Kidney (tissue), 14 donors: ENCODE measurements around the gene CES3. TPM values are rescaled to one million over a fixed set of nuclear protein-coding genes. Genes with fewer than 3 reads are reported as not detected.
A peak's percentile ranks its signal among the peaks of the same experiment; 100 is the strongest.

Experiments
- DNase-seq, 5 donors: peaks; one replicate each; pipeline ENCODE4 v3.0.0-alpha.2; 2013 to 2020
- FAIRE-seq: peaks from 2 replicates; lab custom pipeline; 2012; peaks lifted over from hg19 to GRCh38; lab: Jason Lieb, UNC
- H3K27ac ChIP-seq, 2 donors: one replicate each; pipeline ENCODE4 v1.7.0; 2013; ENCODE audit warnings: low read depth in 2 of 2, low read length in 2 of 2, inconsistent platforms in 1 of 2
- H3K27me3 ChIP-seq: one replicate; pipeline ENCODE4 v1.7.1; 2013; ENCODE audit warnings: low read length, inconsistent platforms; ENCODE audit not compliant: control insufficient read depth, insufficient read depth
- H3K36me3 ChIP-seq, 3 donors: one replicate each; pipeline versions ENCODE4 v1.7.0 to v1.7.1; 2013; ENCODE audit warnings: low read length in 3 of 3, control low read depth in 1 of 3, inconsistent platforms in 1 of 3; ENCODE audit not compliant: insufficient read depth in 3 of 3, control insufficient read depth in 2 of 3
- H3K4me1 ChIP-seq, 3 donors: one replicate each; pipeline versions ENCODE4 v1.7.0 to v1.7.1; 2013; ENCODE audit warnings: low read length in 3 of 3, inconsistent platforms in 1 of 3, low read depth in 1 of 3; ENCODE audit not compliant: control insufficient read depth in 2 of 3, insufficient read depth in 2 of 3
- H3K4me3 ChIP-seq, 3 donors: one replicate each; pipeline versions ENCODE4 v1.7.0 to v1.8.1; 2013; ENCODE audit warnings: low read length in 3 of 3, control low read depth in 1 of 3, inconsistent platforms in 1 of 3
- H3K9ac ChIP-seq, 3 donors: one replicate each; pipeline versions ENCODE4 v1.7.0 to v1.7.1; 2013; ENCODE audit warnings: low read length in 3 of 3, control low read depth in 1 of 3, inconsistent platforms in 1 of 3
- H3K9me3 ChIP-seq, 3 donors: one replicate each; pipeline versions ENCODE4 v1.7.0 to v1.7.1; 2013; ENCODE audit warnings: low read length in 3 of 3, control low read depth in 1 of 3, inconsistent platforms in 1 of 3; ENCODE audit not compliant: control insufficient read depth in 2 of 3, insufficient read depth in 1 of 3
- CTCF ChIP-seq: IDR thresholded peaks from 3 replicates; pipeline ENCODE4 v1.5.1; 2012; ENCODE audit warnings: mild to moderate bottlenecking, moderate library complexity, borderline replicate concordance; ENCODE audit not compliant: insufficient read depth; ENCODE audit errors: extremely low read depth
- intact Hi-C: fragments of 100-400 bp; cut with DNase I; formaldehyde crosslinking; loops from one replicate; pipeline ENCODE4 v1.11.1; 2022
- polyA plus RNA-seq: library from polyadenylated mRNA; stranded (reverse); fragments of 350-450 nt; fragmentation: Illumina TruSeq; extraction: RNeasy Lipid Tissue Mini Kit (QIAGEN cat#74804); gene quantifications from one replicate; pipeline ENCODE4 v1.2.3, GENCODE V29; 2014; ENCODE audit warnings: low read depth, low replicate concordance; ENCODE audit not compliant: insufficient read depth
- total RNA-seq: library from RNA; stranded (reverse); fragmentation: NEBNext Ultra II Directional; extraction: Animal tissue kit (Norgen Biotek cat#: 25700); gene quantifications from one replicate; pipeline ENCODE4 v1.2.1, GENCODE V29; 2021
- donor health status: control.
- donor health status: control.
- donor health status: control.
- donor health status: control.
- donor health status: control.
- donor health status: DM: yes; HTN: yes; CAD: no.
- donor health status: Normal renal cell carcinoma (clear cell type).

CES3 gene
- total and polyA plus RNA-seq, 2 donors from 2014 or later: 2.1 to 7.8 TPM

- H3K9me3 ChIP-seq: no peaks in the 10 kb centered on the region
- H3K27me3 ChIP-seq: no peaks in the 10 kb centered on the region
- TF ChIP-seq CTCF: no peak
- peak overlapping the region in 1 of 2 donors; percentile 13 for H3K27ac ChIP-seq
- intact Hi-C loops: no loop called here
- H3K9ac ChIP-seq: no peak overlapping the region
- peaks cover 0 to 5% (median 4%) of the 10 kb centered on the region in 3 donors for H3K4me1 ChIP-seq
- no peak for FAIRE-seq
- H3K36me3 ChIP-seq: no peaks in the 10 kb centered on the region
- DNase-seq: peak; percentile 30 to 70 (median 54)
- H3K4me3 ChIP-seq: no peak overlapping the region
Observed at GRCh38 chr16:66976746-66977145, 15.7 kb downstream of the CES3 start.

GRCh38 chr16:66977341-66978113 is 16.5 kb downstream of the CES3 start:
- intact Hi-C loops: no loop called here

GRCh38 chr16:66979011-66979717 is 18.1 kb downstream of the CES3 start:
- Histone ChIP-seq H3K4me1 (peaks cover 0 to 5% (median 4%) of the 10 kb centered on the region in 3 donors), H3K27ac (no peak overlapping the region), H3K4me3 (no peak overlapping the region), H3K9ac (no peak overlapping the region), H3K9me3 (no peaks in the 10 kb centered on the region), H3K27me3 (no peaks in the 10 kb centered on the region), H3K36me3 (no peaks in the 10 kb centered on the region)
- no peak for TF ChIP-seq CTCF
- no peak for DNase-seq
- intact Hi-C loops: no loop called here
- no peak for FAIRE-seq

More at GRCh38 chr16:66977341-66978113, 16.5 kb downstream of the CES3 start:
- no peak overlapping the region for H3K4me3 ChIP-seq
- no peak overlapping the region for H3K9ac ChIP-seq
- no peaks in the 10 kb centered on the region for H3K27me3 ChIP-seq
- no peaks in the 10 kb centered on the region for H3K9me3 ChIP-seq
- FAIRE-seq (no peak), DNase-seq (peak; percentile 82 to 93 (median 87))
- TF ChIP-seq CTCF: peak; percentile 98
- no peaks in the 10 kb centered on the region for H3K36me3 ChIP-seq
- H3K27ac ChIP-seq: peak overlapping the region; percentile 13 to 67
- H3K4me1 ChIP-seq: peaks cover 0 to 5% (median 4%) of the 10 kb centered on the region in 3 donors
